Gastrocnemius medialis (tissue), 4 donors: ENCODE results near the gene TUBB2A. TPM values are rescaled to one million over a fixed set of nuclear protein-coding genes. Genes with fewer than 3 reads are reported as not detected.
"Not testable (repeated sequence)": the region's sequence is repeated elsewhere in the genome, so short reads cannot be mapped to it uniquely, and the experiment has no call there.

ENCODE experiments used
- ATAC-seq, 2 donors: fragments of 150-250 bp; one replicate each; pipeline ENCODE4 v1.9.1; 2016
- DNase-seq, 2 donors: peaks; one replicate each; pipeline ENCODE4 v3.0.0-alpha.2; 2019
- H3K27ac ChIP-seq, 4 donors: fragments of 200-600 bp; sonication (generic); 1 replicate in 1 of 4; 2 replicates in 3 of 4; pipeline ENCODE4 v1.5.1; 2016 to 2018; ENCODE audit warnings: mild to moderate bottlenecking in 2 of 4, moderate library complexity in 1 of 4
- H3K27me3 ChIP-seq, 3 donors: fragments of 200-600 bp; sonication (generic) in 2 of 3; 1 replicate in 1 of 3; 2 replicates in 2 of 3; pipeline versions ENCODE4 v1.5.1 to v1.6.0; 2016 to 2019; ENCODE audit warnings: mild to moderate bottlenecking in 1 of 3, moderate library complexity in 1 of 3
- H3K36me3 ChIP-seq, 2 donors: fragments of 200-600 bp; sonication (generic) in 1 of 2; one replicate each; pipeline ENCODE4 v1.5.1; 2017 to 2018
- H3K4me1 ChIP-seq, 2 donors: fragments of 200-600 bp; sonication (generic) in 1 of 2; one replicate each; pipeline ENCODE4 v1.5.1; 2016 to 2017; ENCODE audit warnings: mild to moderate bottlenecking in 2 of 2
- H3K4me3 ChIP-seq, 4 donors: fragments of 200-600 bp; sonication (generic) in 3 of 4; 1 replicate in 1 of 4; 2 replicates in 3 of 4; pipeline ENCODE4 v1.5.1; 2016 to 2019; ENCODE audit warnings: mild to moderate bottlenecking in 2 of 4
- H3K9me3 ChIP-seq, 3 donors: fragments of 200-600 bp; sonication (generic) in 2 of 3; 1 replicate in 1 of 3; 2 replicates in 2 of 3; pipeline ENCODE4 v1.5.1; 2016 to 2019
- POLR2A ChIP-seq, 2 donors: fragments of 450-650 bp; IDR thresholded peaks; one replicate each; pipeline ENCODE4 v1.6.1; 2017; ENCODE audit warnings: antibody characterized with exemption in 2 of 2, mild to moderate bottlenecking in 2 of 2, moderate library complexity in 2 of 2
- in situ Hi-C, 4 donors: fragments of 200-750 bp; cut with MboI; loops; one replicate each; pipeline versions ENCODE4 v1.15.0 to v1.8.0; 2017; ENCODE audit warnings: low sequenced_read_pairs in 4 of 4
- intact Hi-C: fragments of 100-400 bp; cut with DNase I; formaldehyde crosslinking; loops from one replicate; pipeline ENCODE4 v1.15.1; 2023; ENCODE audit warnings: low total_unique reads
- total RNA-seq, 4 donors: library from RNA; depleted of rRNA; stranded (reverse); fragments of >200 nt; gene quantifications; one replicate each; pipeline versions ENCODE4 v1.1.0 to v1.2.3, GENCODE V29; 2016
- TF ChIP-seq, protein P1 (sequence below), 5 experiments: fragments of 450-650 bp in 3 of 5; fragments of 200-600 bp in 2 of 5; sonication (generic) in 2 of 5; IDR thresholded peaks in 4 of 5; conservative IDR thresholded peaks in 1 of 5; 1 replicate in 4 of 5; 2 replicates in 1 of 5; pipeline ENCODE4 v1.5.1; 2016 to 2019; ENCODE audit warnings: antibody characterized with exemption in 5 of 5, mild to moderate bottlenecking in 3 of 5, moderate library complexity in 3 of 5

The TUBB2A gene
- total RNA-seq, 4 donors from 2014 or later = 18.9 to 53.1 (median 27.0) TPM

DNA sequence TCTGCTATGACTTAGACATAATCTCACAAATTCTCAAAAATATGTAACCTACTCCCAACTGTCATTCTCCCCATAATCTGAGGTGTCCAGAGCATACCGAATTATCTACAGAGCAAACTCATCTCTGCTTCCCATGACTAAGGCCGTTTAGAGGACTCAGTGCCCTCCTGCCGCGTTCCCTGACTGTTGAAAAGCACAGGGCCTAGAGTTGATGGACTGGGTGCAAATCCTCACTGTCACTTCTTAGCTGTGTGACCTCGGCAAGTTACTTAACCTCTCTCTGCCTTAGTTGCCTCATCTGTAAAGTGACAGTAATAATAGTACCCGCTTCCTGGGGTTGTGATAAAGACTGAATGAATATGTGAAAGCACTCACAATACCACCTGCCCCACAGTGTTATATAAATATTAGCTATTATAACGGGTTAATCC lies 4.7 kb upstream of the TUBB2A start:
- Histone ChIP-seq H3K4me1 (peaks cover 4% of the 10 kb centered on the region in 2 donors), H3K27ac (peak overlapping the region; percentile 87 to 91 (median 88)), H3K36me3 (no peaks in the 10 kb centered on the region), H3K4me3 (peak overlapping the region; percentile 71 to 99 (median 82)), H3K9me3 (no peaks in the 10 kb centered on the region), H3K27me3 (no peaks in the 10 kb centered on the region)
- ATAC-seq (no peak), DNase-seq (no peak)
- intact Hi-C loops = loop anchor here (2.0 to 5.0 kb wide), 2 partner anchors 95 to 97 kb away; partner anchors contain the start of genes PSMG4 and RIPK1
- TF ChIP-seq POLR2A (IDR thresholded peaks at IDR 0.05) = no peak
- TF ChIP-seq, protein P1, sequence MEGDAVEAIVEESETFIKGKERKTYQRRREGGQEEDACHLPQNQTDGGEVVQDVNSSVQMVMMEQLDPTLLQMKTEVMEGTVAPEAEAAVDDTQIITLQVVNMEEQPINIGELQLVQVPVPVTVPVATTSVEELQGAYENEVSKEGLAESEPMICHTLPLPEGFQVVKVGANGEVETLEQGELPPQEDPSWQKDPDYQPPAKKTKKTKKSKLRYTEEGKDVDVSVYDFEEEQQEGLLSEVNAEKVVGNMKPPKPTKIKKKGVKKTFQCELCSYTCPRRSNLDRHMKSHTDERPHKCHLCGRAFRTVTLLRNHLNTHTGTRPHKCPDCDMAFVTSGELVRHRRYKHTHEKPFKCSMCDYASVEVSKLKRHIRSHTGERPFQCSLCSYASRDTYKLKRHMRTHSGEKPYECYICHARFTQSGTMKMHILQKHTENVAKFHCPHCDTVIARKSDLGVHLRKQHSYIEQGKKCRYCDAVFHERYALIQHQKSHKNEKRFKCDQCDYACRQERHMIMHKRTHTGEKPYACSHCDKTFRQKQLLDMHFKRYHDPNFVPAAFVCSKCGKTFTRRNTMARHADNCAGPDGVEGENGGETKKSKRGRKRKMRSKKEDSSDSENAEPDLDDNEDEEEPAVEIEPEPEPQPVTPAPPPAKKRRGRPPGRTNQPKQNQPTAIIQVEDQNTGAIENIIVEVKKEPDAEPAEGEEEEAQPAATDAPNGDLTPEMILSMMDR (IDR thresholded peaks at IDR 0.05 in 4 of 5, conservative IDR thresholded peaks at IDR 0.05 in 1 of 5) = no peak
- in situ Hi-C loops = no loop called here

DNA sequence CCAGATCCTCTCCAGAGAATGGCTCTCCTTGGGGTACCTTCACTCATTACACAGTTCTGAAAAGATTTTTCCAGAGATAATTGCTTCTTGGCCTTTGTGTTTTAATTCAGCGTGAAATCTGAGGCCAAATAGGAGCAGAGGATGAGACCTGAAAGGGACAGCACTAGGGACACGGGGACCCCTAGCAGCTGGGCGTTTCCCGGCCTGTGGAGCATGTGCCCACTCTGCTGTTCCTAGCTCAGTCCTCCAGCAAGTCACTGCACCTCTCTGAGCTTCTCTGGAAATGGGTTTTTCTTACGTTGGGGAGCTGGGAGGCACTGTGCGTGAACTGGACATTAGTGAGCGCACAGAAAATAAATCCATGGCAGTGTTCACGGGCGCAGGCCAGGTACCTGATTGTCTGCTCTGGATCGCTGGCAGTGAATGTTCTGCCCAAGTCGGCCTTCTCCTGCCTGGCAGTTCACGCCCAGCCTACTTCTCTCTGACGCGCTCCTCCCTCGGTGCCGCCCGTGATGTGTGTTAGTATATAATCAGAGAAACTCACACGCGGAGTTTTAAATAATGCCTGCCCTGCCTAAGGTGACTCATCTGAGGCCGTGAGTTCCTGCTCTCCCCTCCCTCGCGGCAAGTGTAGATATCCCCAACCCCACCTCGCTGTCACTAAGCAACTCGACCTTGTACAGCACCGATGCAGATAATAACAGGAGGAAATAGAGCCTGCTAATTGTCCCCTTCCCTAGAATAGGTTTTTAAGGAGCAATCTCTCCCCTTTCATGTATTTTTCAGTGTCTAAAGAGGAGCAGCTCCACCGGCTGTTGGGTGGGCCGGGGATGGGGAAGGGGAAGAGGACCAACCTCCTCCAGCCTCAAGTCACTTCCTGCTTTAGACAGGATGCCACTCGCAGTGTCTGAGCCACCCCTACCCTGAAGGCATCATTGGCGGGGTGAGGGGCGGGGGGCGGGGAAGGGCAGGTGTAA lies 2.7 kb upstream of the TUBB2A start:
- no peak overlapping the region for H3K4me3 ChIP-seq
- no peaks in the 10 kb centered on the region for H3K27me3 ChIP-seq
- in situ Hi-C loops = no loop called here
- H3K9me3 ChIP-seq = no peaks in the 10 kb centered on the region
- DNase-seq (no peak), ATAC-seq (no peak)
- TF ChIP-seq, protein P1 (IDR thresholded peaks at IDR 0.05 in 4 of 5, conservative IDR thresholded peaks at IDR 0.05 in 1 of 5) = no peak
- no peak for TF ChIP-seq POLR2A (IDR thresholded peaks at IDR 0.05)
- no peaks in the 10 kb centered on the region for H3K36me3 ChIP-seq
- peaks cover 4 to 8% of the 10 kb centered on the region in 2 donors for H3K4me1 ChIP-seq
- intact Hi-C loops = loop anchor here (2.0 to 5.0 kb wide), 3 partner anchors 67 to 93 kb away; partner anchors contain the start of genes RIPK1 and TUBB2B
- H3K27ac ChIP-seq = peak overlapping the region; percentile 7 to 60 (median 52)

DNA sequence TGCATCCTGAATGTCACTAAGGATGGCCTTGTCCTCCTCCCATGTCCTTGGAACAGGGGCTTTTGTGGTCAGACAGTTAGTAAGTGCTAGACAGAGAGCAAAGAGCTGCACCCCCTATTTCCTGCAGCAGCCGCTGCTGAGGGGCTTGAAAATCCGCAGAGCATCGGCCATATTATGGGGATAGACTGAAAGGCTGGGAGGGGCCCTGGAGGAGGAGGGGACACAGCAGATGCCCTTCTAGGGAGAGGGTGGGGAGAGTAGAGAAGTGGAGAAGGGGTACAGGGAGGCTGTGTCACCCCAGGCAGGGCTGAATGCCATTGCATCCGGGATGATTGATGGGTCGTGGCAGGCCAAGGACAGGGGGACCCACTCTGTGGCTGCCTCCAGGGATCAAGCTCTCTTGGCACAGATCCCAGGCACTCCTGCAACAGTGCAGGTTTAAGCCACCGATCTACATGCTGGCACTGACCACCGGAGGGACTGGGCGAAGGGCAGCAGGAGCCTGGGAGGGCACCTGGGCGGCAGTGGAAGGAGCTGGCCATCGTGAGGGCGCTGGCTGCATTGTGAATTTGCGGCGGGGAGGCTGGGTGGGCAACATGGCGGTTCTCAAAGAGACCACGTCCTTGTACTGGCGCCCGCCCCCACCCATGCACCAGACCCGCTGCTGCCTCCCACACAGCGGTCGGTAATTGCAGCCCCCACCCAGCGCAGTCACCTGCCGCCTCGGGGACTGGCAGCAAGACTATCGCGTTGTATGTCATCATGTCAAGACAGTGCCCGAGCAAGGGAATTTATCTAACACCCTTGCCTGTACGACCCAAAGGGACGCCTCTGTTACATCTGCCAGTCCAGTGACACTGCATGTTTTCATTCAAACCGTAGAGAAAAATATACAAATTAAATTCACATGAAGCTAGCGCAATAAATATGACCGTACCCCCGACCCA lies 887 bp downstream of the TUBB2A start:
- ATAC-seq = peak in 1 of 2 donors; percentile 40
- peak overlapping the region; percentile 87 to 93 (median 90) for H3K27ac ChIP-seq
- H3K4me3 ChIP-seq = peak overlapping the region; percentile 74 to 96 (median 87)
- intact Hi-C loops = loop anchor here (2.0 to 5.0 kb wide), 2 partner anchors 38 to 71 kb away; partner anchors contain the start of genes BPHL and TUBB2B
- H3K4me1 ChIP-seq, H3K9me3 ChIP-seq, H3K27me3 ChIP-seq, H3K36me3 ChIP-seq, in situ Hi-C loops: not testable (repeated sequence)
- peak in 1 of 2 donors; percentile 20 for DNase-seq

DNA sequence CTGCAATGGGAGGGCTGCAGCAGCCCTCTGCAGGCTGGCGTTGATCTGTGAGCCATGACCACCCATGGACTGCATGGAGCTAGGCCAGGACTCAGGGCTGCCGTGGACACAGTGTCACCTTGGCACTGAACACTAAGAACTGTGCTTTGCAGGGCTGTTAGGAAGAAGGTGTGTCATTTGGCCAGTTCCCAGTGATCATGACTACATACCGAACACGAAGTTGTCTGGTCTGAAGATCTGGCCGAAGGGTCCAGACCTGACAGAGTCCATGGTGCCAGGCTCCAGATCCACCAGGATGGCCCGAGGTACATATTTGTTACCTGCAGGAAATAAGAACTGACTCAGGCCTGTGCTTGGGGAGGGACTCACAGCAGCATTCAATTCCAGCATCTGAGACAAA lies 1.9 kb downstream of the TUBB2A start:
- intact Hi-C loops = loop anchor here (5.0 kb wide), 1 partner anchor 72 kb away; the partner anchor contains the start of gene TUBB2B
- H3K27me3 ChIP-seq, H3K36me3 ChIP-seq, in situ Hi-C loops, H3K4me3 ChIP-seq, DNase-seq, H3K9me3 ChIP-seq: not testable (repeated sequence)
- peaks cover 8 to 11% of the 10 kb centered on the region in 2 donors for H3K4me1 ChIP-seq
- peak overlapping the region in 2 of 4 donors; percentile 40 to 46 for H3K27ac ChIP-seq
- ATAC-seq = peak in 1 of 2 donors; percentile 17

DNA sequence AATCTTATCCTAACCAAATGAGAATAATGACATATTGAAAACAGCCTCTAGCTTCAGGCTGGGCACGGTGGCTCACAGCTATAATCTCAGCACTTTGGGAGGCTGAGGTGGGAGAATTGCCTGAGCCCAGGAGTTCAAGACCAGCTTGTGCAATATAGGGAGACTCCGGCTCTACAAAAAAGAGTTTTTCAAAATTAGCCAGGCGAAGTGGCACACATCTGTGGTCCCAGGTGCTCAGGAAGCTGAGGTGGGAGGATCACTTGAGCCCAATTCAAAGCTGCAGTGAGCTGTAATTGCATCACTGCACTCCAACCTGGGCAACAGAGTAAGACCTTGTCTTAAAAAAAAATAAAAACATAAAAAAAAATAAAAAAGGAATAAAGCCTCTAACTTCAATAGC lies 4.7 kb downstream of the TUBB2A start:
- Histone ChIP-seq H3K4me3 (no peak overlapping the region), H3K4me1 (peaks cover 8 to 11% of the 10 kb centered on the region in 2 donors), H3K9me3 (no peaks in the 10 kb centered on the region), H3K27ac (no peak overlapping the region), H3K36me3 (peaks cover 0 to 10% of the 10 kb centered on the region in 2 donors), H3K27me3 (no peaks in the 10 kb centered on the region)
- ATAC-seq = no peak
- no peak for TF ChIP-seq POLR2A (IDR thresholded peaks at IDR 0.05)
- TF ChIP-seq, protein P1 (IDR thresholded peaks at IDR 0.05 in 4 of 5, conservative IDR thresholded peaks at IDR 0.05 in 1 of 5) = no peak
- DNase-seq = no peak
- intact Hi-C loops = no loop called here
- in situ Hi-C loops = no loop called here
